HG03571 (cell line): ENCODE measurements around the gene SYT2.
"Not testable (repeated sequence)": the region's sequence is repeated elsewhere in the genome, so short reads cannot be mapped to it uniquely, and the experiment has no call there.

Experiments used
- ATAC-seq: cut with Tn5 transposase; IDR thresholded peaks from one replicate; pipeline ENCODE4 v1.9.1; 2021; ENCODE audit not compliant: unreplicated experiment

The SYT2 gene

DNA sequence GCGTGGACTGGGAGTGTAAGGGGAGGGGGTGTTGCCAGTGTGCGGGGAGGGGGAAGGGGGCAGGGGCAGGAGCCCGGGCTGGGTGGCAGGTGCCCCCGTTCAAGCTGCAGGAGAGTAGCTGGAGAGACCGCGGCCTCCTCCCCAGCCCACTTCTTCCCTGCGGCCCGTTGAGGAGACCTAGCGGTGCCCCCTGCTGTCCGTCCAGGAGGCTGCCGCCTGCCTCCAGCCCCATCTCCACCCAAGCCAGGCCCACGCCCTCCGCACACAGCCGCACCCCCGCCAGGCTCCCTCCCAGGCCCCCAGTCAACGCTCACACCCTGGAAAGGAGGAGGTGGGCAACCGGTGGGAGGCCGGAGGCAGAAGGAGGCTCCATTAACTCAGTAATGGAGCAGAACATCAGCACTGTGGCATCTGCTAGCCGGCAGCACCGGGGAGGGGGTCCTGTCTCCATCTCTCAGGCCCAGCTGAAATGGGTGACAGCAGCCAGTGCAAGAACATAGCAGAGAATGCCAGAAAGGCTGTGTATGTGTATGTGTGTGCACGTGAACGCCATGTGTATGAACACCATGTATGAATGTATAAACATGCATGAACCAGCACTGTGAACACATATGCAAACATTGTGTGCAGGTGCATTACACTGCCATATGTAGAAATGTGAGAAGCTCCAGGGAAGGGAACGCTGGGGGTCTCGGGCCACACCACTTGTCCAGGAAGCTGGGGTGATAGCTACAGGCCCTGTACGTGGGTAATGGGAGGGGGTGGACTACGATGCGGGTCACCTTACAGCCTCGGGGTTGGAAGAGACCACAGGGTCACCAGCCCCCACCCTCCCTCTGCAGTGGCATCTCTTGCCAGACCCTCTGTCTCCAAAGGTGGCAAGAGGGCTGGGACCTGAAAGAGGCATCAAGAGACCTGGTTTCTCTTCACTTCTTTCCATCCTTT, 84.6 kb downstream of the SYT2 start:
- ATAC-seq, result no peak

DNA sequence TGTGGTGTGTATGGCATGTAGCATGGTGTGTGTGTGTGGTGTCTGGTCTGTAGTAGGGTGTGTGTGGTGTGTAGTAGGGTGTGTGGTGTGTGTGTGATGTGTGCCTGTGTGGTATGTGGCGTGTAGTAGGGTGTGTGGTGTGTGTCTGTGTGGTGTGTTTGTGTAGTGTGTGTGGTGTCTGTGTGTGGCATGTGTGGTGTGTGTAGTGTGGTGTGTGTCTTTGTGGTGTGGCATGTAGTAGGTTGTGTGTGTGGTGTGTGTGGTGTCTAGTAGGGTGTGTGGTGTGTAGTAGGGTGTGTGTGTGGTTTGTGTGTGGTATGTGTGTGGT, 85.5 kb downstream of the SYT2 start:
- no peak for ATAC-seq

DNA sequence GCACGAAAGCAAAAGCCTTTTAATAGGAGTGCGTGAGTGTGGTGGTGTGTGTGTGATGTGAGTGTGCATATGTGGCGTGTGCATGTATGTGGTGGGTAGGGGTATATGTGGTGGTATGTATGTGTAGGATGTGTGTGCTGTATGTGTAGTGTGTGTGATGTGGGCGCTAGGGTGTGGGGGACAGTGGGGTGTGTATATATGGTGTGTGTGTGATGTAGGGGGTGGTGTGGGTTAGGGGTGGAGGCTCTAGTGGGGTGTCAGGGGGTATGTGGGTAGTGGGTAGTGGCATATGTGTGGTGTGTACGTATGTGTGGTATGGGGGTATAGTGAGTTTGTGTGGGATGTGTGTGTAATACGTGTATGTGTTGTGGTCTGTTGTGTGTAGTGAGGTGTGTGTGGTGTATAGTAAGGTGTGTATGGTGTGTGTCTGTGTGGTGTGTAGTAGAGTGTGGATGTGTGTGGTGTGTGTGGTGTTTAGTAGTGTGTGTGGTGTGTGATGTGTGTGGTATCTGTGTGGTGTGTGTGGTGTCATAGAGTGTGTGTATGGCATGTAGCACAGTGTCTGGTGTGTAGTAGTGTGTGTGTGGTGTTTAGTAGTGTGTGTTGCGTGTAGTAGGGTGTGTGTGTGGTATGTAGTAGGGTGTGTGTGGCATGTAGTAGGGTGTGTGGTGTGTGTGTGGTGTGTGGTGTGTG, 86.0 kb downstream of the SYT2 start:
- ATAC-seq, result no peak

DNA sequence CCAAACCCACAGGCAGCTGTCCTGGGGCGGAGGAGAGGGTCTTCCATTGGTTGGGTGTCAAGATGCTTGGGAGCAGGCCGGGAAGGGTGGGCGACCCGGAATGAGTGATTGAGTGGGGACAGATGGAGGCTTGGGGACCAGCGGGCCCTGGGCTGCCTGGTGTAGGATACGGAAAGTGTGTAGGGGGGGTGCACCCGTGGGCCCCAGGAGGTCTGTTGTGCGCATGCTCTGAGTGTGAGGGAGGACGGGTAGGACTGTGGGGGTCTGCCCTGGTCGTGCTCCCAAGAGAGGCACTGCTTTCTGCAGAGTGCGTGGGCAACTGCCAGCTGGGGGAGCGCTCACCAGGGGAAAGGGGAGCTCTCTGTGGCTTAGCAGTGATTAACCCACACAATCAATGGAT, 86.8 kb downstream of the SYT2 start:
- ATAC-seq, result not testable (repeated sequence)

DNA sequence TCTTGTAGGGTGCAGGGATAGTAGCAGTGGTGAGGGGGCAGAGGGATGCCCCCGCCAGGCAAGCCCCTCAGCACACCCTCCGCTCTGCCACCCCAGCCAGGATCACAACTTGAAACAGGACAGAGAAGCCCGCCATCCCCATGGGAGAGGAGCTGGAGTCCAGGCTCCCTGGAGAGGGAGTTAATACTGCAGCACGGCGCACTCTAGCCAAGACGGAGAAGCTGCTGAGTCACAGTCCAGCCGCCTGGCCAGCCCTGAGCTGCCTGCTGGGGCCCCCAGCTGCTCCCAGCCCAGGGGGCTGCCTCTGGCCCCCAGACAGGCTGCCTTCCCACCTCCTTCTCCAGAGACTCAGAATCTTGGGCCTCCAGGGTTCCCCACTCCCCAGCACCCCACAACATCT, 87.2 kb downstream of the SYT2 start:
- ATAC-seq, result no peak

DNA sequence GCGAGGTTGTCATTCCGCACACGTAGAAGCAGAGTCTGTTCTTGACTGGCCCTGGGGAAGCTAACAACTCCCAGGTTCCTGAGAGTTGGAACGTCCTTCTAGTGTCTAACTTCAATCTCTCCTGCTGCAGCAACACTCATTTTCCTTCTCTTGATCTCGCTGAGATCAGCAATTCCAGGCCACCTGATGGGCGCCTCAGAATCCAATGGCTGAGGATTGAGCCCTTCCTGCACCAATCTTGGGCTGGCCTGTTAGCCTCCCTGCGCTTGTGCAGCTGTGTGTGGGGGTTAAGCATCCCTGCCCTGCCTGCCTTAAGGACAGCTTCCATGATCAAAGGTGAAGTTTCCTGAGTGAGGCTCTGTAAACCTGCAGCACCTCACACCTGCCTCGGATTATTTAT, 87.9 kb downstream of the SYT2 start:
- no peak for ATAC-seq

DNA sequence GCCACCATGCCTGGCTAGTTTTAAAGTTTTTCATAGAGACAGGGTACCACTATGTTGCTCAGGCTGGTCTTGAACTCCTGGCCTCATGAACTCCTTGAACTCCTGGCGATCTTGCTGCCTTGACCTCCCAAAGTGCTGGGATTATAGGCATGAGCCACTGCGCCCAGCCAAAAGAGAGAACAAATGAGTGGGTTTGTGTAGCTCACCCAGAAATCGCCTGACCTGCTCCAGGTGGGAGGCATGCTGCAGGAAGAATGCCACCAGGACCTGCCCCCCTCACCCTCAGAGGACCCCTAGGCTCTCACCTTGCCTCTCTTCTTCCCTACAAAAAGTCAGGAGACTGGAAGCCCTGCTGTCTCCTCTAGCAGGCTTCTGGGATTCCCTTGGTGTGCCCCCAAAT, 88.8 kb downstream of the SYT2 start:
- no peak for ATAC-seq

DNA sequence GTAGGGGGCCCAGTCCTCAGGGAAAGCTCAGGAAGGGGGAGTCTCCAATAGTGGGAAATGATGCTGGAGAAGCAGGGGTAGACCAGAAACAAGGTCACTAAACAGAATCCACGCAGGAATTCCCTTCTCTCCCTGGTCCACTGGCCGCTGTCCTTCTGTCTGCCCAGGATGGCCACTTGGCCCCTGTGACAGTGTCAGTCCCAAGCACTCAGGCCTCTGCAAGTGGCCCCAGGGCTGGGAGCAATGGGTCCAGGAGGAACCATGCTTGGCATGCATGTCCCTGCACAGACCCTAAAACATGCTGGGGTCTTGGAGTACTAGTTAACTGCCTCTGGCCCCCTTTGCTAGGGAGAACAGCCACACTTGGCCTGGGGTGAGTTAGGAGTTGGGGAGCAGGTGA, 90.2 kb downstream of the SYT2 start:
- ATAC-seq, result not testable (repeated sequence)

DNA sequence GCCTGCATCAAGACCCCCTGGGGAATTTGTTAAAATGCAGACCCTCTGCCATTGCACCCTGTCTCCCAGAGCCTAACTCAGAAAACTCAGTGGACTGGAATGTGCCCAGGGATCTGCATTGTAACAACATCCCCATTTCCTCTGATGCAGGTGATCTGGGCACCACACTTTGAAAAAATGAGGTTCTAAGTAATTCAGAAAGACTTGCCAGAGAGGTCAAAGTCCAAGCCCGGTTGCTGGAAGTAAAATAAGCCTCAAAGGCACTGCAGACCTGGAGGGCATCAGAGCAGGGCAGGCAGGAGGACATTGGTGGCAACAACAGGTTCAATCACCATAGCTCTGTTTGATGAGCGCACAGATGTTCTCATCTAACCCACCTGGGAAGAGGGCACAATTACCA, 90.7 kb downstream of the SYT2 start:
- ATAC-seq, result no peak

DNA sequence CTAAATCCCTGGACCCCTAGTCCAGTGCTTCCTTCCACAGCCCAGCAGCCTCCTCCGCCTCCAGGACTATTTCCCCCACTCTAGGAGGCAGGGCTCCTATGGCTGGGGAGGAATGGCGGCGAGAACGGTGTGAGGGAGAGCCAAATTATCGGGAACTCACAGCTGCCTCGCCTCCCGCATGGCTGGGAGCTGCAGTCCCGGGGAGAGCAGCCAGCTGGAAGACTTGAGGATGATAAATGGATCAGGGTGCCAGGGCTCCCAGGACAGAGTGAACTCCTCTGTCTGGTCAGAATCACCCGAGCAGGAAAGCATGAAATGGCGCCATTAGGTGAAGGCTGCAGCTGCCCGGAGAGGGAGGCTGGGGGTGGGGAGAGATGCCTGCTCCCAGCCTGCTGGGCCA, 91.2 kb downstream of the SYT2 start:
- not testable (repeated sequence) for ATAC-seq

DNA sequence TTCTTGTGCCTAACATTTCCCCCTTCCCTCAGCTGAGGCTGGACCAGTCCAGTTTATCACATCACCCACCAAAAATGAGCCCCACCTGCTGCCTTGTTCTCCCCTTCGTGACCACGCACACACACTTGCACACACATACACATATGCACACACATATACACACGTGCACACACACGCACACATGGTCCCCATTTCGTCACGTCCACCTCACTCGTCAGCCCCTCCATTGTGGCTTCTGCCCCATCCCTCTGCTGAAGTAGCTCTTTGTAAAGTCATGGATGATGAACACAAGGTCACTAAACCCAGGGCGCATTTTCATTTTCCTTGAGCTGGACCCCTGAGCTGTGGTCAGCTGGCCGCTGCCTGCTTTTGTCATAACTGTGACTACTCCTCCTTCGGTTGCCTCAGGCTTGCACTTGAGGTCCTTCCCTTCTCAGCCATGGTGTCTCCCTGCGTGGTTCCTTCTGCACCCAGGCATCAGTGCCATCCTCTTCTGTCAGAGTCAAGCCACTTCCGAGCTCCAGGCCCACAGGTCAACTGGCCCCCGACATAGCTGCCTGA, 93.8 kb downstream of the SYT2 start:
- ATAC-seq, result peak; percentile 16

DNA sequence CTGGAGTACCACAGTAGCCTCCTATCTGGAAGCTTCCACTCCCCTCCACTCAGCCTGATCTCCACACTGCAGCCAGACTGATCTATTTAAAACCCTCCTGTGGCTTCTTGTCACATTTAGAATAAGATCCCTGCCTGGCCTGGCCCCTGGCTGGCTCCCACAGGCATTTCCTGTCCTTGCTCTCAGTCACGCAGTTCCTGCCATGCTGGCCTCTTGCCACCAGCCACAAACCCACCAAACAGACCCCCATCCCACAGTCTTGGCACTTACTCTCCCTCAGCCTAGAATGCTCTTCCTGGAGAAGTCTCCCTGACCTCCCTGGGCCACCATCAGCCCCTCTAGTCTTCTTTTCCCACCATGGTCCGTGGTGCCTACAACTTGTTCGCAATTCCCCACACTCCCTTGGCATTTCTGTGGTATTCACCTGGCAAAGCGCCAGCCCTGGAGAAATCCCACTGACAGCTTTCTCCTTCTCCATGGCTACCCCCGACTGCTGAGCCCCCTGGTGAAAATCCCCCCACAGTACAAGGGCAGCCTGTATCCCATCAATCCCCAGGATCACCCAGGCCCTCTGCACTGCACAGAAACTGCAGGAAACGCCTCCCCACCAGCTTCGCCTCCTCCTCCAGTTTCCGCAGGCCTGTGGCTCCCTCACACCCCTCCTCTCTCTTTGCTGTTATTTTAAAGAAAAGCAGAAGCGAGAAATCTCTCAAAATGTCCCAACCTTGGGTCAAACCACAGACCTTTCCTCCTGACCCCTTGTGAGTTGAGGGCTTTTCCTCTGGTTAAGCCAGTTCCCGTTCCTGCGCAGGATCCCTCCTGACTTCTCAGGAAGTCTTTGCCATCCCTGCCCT, 94.5 kb downstream of the SYT2 start:
- ATAC-seq, result peak; percentile 73

DNA sequence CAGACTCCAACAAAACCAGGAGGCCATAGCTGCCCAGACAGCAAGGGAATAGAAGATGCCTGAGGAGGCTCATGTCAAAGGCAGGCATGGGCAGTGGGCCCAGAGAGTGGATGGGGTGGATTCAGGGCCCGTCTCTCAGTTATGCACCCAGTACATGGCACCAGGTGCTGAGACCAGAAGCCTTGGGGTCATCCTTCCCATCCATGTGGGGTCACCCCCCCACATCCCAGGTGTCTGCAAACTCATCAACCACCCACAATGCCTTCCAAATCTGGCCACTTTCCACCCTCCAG, 95.1 kb downstream of the SYT2 start:
- ATAC-seq, result not testable (repeated sequence)

DNA sequence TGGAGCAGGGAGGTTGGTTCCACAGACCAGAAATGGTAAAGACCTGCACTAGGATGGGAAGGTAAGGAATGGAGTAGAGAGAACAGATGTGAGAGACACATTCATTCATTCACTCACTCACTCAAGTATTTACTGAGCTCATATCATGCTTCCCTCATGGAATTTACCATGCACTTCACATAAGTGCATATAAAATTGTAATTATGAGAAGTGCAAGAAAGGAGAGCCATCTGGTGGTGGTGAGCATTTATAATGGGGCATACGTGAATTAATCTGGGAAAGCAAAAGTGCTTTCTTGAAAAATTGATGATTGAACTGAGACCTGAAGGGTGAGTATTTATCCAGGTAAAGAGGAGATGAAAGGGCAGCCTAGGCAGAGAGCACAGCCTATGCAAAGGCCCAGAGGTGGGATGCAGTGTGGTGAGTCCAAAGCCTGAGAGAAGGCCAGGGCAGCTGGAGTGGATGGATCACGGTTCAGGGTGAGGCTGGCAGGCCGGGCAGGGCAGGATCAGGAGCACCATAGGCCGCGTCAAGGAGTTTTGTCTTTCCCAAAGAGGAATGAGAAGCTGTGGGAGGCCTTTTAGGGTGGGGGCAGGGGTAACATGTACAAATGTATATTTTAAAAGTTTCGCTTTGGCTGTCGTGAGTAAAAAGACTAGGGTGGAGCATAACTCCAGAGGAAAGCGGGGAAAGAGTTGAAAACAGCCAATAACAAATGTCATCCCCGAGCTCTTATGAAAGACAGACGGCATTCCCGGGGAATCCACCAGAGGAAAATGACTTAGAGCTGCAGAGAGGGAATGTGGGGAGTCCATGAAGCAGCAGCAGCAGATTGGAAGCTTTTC, 95.7 kb downstream of the SYT2 start:
- ATAC-seq, result not testable (repeated sequence)

DNA sequence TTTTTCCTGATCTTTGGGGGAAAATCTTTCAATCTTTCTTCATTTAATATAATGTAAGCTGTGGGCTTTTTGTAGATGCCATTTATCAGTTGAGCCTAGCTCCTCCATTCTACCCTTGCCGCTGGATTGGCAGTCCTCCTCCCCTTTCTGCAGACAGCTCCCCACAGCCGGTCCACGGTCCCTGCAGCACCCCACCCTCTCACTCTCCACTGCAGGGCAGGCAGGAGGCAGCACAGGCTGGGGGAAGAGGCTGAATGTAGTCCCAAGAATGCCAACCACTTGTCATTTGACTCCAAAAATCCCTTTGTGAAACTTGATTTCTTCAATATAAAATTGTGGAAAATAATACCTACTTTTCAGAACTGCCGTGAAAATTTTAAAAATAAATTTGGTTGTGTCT, 96.7 kb downstream of the SYT2 start:
- ATAC-seq, result no peak

DNA sequence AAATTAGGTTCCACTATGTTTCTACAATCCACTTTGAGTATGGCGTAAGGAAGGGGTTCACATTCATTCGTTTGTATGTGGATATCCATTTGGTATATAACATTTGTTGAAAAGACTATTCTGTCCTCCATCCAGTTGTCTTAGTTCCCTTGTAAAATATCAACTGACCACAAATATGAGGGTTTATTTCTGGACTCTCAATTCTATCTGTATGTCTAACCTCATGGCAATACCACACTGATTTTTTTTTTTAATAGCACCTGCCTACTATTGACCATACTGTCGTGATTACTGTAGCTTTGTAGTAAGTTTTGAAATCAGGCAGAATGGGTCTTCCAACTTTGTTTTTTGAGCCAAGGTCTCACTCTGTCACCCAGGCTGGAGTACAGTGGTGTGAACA, 98.2 kb downstream of the SYT2 start:
- not testable (repeated sequence) for ATAC-seq

DNA sequence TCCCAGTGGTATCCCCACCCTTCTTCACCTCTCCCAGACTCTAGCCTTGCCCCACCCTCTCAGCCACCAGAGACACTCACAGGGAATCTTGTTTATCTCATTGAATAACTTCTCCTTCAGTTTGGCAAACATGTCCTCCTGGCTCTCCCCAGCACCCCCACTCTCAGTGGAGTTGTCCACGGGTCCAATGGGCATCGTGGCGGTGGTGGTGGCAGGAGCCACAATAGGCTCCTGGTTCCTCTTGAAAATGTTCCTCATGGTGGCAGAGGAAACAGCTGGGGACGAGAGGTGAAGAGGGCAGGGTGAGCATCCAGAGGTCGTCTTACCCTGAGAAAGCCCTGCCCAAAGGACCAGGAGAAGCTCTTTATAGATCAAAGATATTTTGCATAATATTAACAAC, 104.7 kb downstream of the SYT2 start:
- ATAC-seq, result no peak

DNA sequence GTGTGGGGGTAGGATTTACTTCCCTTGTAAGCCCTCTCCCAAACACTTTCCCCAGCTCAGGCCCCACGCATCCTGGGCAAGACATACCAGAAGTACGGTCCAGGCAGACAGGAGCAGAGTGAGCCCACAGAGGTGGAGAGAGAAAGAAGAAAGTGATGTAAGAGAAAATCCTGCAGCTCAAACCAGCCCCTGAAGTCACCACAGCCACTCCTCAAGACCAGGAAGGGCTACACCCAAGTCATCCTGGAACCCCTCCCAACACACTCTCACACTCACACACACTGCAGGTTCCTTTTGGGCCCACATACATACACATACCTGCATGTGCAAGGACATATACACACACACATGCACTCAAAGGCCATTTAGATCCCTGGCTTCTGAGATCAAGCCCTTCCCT, 106.8 kb downstream of the SYT2 start:
- no peak for ATAC-seq

DNA sequence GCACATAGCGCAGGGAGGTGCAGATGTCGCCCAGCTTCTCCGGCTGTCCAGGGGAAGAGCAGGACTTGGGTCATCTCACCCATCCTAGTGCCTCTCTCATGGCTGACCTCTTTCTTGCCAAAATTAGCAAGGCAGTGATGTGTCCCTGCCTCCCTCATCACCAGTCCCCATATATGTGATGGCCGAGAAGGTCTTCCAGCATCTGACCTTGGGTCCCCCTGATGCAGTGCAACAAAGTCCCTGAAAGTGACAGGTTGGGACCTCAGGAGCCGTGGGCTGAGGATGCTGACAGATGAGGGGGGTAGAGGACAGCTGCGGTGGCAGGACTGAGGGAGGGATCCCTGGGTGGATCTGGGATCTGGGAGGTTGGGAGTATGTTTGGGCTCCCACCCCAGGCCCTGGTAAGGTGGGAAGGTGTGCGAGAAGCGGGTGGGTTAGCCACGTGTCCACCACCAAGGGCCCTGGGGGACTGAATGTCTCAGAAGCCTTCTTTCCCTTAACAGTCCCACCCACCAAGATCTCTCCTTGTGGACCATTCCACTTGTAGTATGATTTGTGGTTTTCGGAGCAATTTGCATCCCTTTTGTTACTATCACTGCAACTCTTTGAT, 109.7 kb downstream of the SYT2 start:
- no peak for ATAC-seq
